ENCODE measurements around the gene SAA4.
"Not testable (repeated sequence)": the region's sequence is repeated elsewhere in the genome, so short reads cannot be mapped to it uniquely, and the experiment has no call there.

The SAA4 gene

DNA sequence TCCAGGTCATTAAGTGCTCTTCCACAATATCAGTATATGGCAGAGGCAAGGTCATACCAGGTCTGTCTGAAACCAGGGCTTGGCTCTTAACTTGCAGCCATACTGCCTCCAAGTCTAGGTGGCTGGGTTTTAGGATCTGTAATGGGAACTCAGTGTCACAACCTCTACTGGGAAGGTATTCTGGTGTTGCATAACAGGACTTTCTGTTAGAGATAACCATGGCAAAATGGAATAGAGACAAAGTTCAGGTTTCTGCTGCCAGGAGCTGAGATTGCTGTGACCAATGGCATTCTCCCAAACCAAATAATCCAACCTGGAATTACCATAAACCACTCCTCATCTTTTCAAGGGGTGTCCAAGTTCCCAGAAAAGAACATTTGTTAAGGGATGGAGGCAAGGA, 22.7 kb upstream of the SAA4 start:
- Mint-ChIP-seq H3K27ac (no peak overlapping the region), H3K4me1 (no peaks in the 10 kb centered on the region), H3K36me3 (no peaks in the 10 kb centered on the region), H3K9me3 (no peaks in the 10 kb centered on the region), H3K27me3 (peaks cover 1% of the 10 kb centered on the region), H3K4me3 (no peak overlapping the region)

DNA sequence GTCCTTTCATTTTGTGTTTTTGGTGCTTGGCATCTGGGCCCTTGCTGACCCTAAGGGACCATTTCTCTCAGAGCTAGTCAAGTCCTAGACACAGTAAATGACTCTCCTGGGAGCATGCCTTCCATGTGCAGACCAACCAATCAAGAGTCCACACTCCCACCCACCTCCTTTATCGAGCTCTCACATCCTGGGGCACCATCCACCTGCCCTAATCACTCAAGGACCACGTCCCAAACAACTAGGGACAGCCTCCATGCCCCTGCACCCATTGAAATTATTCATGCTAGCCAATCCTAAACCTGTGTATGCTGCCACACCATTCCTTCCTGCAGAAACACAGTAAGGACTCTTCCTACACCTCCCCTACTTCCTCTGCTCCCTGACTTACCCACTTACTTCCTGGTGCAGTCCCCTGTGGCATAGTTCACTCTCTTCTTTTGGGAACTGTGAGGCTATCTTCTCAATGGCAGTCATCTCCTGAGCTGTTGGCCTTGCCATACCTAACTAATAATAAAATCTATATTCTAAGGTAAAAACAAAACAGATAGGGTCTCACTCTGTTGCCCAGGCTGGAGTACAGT, 18.3 kb upstream of the SAA4 start:
- no peaks in the 10 kb centered on the region for H3K4me1 Mint-ChIP-seq
- H3K27ac Mint-ChIP-seq: no peak overlapping the region
- peaks cover 1% of the 10 kb centered on the region for H3K27me3 Mint-ChIP-seq
- no peaks in the 10 kb centered on the region for H3K9me3 Mint-ChIP-seq
- H3K36me3 Mint-ChIP-seq: no peaks in the 10 kb centered on the region
- H3K4me3 Mint-ChIP-seq: no peak overlapping the region

DNA sequence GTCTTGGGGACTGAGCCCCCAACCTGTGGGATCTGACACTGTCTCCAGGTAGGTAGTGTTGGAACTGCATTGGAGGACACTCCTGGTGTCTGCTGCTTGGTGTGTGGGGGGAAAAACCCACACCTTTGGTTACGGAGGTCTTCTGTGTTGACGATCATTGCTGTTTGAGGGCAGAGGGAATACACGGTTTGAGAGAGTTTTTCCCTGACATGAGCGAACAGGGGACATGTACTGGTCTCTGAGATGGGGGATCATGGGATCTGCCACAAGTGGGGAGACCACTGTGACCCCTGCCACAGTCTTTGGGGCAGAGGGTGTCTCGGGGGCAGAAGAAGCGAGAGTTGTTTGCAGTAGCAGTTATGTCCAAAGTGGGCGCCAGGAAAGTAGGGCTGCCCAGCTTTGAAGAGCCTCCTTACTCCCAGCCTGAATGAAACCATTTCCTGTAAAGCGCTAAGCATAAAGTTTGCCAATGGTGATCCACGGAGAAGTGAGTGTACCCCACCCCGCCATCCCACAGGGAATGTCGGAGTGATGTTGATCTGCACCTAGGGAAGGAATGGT, 17.3 kb upstream of the SAA4 start:
- Mint-ChIP-seq H3K4me1 (no peaks in the 10 kb centered on the region), H3K27ac (no peak overlapping the region), H3K4me3 (no peak overlapping the region), H3K9me3 (no peaks in the 10 kb centered on the region), H3K27me3 (peaks cover 1% of the 10 kb centered on the region), H3K36me3 (no peaks in the 10 kb centered on the region)

DNA sequence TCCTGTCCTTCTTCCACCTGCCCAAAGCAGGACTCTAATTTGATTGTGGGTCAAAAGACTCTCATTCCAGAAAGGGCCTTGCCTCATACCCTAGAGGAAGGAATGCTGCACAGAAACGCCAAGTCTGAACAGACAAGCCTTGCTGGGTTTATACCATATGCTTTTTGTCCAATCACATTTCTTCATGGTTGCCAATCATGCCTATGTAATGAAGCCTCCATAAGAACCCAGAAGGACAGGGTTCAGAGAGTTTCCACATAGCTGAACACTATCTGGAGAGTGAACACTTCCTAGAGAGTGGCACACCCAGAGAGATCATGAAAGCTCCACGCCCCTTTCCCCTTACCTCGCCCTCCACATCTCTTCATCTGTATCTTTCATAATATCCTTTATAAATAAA, 16.6 kb upstream of the SAA4 start:
- Mint-ChIP-seq H3K4me1 (no peaks in the 10 kb centered on the region), H3K9me3 (no peaks in the 10 kb centered on the region), H3K27me3 (peaks cover 1% of the 10 kb centered on the region), H3K27ac (no peak overlapping the region), H3K4me3 (no peak overlapping the region), H3K36me3 (no peaks in the 10 kb centered on the region)

DNA sequence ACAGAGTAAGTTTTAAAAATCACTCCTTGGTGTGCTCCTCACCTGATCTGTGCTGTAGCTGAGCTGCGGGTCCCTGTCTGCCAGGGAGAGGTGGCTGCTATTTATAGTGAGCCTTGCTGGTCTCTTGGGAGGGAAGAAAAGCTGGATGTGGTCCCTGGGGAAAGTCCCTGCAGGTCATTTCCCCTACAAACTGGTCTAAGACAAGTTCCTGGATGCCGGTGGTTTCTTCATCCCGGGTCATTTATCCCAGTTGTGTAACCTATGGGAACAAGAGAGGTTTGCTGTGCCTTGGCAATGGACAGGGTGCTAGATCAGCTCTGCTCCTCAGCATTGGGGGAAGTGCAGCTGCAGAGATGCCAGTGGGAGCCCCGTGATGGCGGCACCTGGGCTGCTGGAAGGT, 12.0 kb upstream of the SAA4 start, which contains the start of gene SAA2:
Gene SAA2 (minus strand): TSS at position 108 of the 400 bp plus-strand sequence. CDS start 657 bp downstream, outside the sequence.
- H3K4me3 Mint-ChIP-seq: no peak within 1 kb of the TSS
- H3K27me3 Mint-ChIP-seq: no peaks in the 10 kb centered on the region
- H3K9me3 Mint-ChIP-seq: peaks cover 4% of the 10 kb centered on the region
- no peak within 1 kb of the TSS for H3K27ac Mint-ChIP-seq
- peaks cover 8% of the 10 kb centered on the region for H3K4me1 Mint-ChIP-seq
- no peaks in the 10 kb centered on the region for H3K36me3 Mint-ChIP-seq

DNA sequence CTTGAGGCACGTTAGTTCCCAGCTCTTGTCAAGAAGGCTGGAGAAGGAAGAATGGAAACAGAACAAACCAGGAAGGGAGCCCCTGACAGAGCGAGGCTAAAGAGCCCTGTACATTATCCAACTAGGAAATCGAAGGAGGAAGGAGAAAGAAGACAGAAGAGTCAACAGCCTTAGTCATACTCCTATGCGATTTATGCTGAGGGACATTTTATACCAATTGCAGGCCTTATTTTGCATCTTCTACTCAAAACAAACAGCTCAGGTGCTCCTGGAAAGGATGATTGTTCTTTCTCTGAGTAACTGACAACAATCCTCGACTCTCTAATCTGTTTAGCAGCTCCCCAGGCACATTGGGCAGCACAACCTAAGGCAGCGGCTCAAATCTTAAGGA, 10.6 kb upstream of the SAA4 start:
- not testable (repeated sequence) for H3K4me3 Mint-ChIP-seq, H3K9me3 Mint-ChIP-seq, H3K36me3 Mint-ChIP-seq, H3K27me3 Mint-ChIP-seq, H3K4me1 Mint-ChIP-seq, H3K27ac Mint-ChIP-seq

DNA sequence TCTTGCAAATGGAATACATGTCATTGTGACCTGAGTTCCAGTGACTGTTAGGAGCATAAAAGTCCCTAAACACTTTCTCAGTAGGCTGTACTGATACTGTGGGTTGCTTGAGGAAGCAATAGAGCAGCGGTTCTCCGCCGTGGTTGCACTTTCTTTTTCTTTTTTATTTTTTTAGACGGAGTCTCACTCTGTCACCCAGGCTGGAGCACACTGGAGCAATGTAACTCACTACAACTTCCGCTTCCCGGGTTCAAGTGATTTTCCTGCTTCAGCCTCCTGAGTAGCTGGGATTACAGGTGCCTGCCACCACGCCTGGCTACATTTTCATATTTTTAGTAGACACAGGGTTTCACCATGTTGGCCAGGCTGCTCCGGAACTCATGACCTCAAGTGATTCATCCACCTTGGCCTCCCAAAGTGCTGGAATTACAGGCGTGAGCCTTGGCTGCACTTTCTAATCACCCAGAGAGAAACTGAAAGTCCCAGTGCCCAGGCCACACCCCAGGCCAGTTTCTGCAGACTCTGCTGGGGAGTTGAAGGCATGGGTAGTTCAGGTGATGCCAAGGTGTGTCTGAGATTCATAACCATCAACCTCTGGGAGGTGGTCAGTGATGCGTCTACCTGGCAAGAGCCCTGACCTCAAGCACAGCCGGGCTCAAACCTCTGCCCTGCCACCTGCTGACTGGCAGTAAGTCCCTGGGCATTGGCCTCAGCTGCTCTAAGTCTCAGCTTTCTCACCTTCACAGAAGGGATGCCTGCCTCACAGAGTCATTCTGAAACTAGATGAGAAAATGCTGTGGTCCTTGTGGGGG, 10.0 kb upstream of the SAA4 start:
- H3K4me1 Mint-ChIP-seq, H3K36me3 Mint-ChIP-seq, H3K27me3 Mint-ChIP-seq, H3K9me3 Mint-ChIP-seq, H3K27ac Mint-ChIP-seq: not testable (repeated sequence)
- peak overlapping the region; percentile 59 for H3K4me3 Mint-ChIP-seq

DNA sequence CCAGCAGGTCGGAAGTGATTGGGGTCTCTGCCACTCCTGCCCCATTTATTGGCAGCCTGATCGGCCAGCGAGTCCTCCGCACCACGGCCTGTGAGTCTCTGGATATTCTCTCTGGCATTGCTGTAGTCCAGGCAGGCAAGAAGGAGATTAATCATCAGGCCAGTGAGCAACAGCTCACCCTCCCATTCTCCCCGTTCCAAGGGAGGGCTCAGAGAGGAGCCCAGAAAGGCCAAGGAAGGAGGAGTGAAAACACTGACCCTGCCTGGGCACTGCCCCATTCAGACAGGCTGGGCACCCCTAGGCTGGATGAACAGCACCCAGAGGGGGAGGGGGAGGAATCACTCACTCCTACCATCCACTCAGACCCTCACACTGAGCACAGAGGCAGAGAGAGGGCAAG, 8.8 kb upstream of the SAA4 start:
- Mint-ChIP-seq H3K36me3 (no peaks in the 10 kb centered on the region), H3K27me3 (peaks cover 2% of the 10 kb centered on the region), H3K9me3 (peaks cover 8% of the 10 kb centered on the region), H3K4me1 (peaks cover 8% of the 10 kb centered on the region), H3K4me3 (no peak overlapping the region), H3K27ac (no peak overlapping the region)

DNA sequence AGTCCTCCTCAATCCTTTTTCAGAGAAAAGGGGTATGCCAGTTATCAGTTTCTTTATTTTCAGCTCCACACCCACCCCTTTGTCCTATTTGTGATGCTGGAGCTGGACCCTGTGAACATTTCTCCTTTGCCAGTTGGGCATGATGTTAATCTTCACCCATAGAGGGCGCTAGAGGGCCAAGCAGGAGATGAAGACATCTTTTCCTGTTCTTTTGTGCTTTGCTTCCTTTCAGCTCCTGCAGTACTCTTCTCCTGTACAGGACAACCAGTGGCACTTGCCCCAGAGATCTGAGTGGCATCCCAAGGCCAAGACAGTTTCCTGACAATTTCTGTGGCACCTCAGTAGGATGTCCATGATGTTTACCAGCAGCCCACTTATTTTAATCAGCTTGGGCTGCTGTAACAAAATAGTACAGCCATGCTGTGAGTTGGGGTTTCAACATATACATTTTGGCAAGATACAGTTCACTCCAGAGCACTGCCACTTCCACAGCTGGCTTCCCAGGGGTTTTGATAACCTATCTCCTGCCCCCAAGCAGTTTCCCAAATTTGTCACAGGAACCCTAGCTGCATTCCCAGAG, 7.3 kb upstream of the SAA4 start:
- H3K36me3 Mint-ChIP-seq: peaks cover 2% of the 10 kb centered on the region
- peaks cover 8% of the 10 kb centered on the region for H3K9me3 Mint-ChIP-seq
- H3K4me1 Mint-ChIP-seq: peaks cover 8% of the 10 kb centered on the region
- H3K27me3 Mint-ChIP-seq: peaks cover 9% of the 10 kb centered on the region
- H3K4me3 Mint-ChIP-seq: no peak overlapping the region
- H3K27ac Mint-ChIP-seq: no peak overlapping the region

DNA sequence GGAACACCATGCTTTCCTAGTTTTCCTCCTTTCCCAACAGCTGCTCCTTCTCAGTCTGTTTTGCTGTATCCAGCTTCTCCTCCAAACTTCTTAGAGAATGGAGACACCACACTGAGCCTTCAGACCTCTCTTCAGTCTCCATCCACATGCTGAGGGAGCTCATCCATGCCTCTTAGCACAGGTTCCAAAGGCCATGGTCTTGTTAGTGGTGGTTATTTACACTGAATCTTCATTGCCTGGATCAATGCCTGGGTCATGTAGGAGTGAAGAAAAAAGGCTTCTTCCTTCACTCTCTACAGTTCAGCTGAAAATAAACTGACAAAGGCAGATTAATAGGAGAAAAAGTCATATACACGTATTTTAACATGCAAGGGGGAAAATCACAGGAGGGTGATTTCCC, 3.1 kb upstream of the SAA4 start:
- H3K27ac Mint-ChIP-seq: no peak overlapping the region
- H3K36me3 Mint-ChIP-seq: peaks cover 4% of the 10 kb centered on the region
- H3K4me1 Mint-ChIP-seq: peaks cover 3% of the 10 kb centered on the region
- H3K9me3 Mint-ChIP-seq: peaks cover 8% of the 10 kb centered on the region
- peaks cover 16% of the 10 kb centered on the region for H3K27me3 Mint-ChIP-seq
- no peak overlapping the region for H3K4me3 Mint-ChIP-seq

DNA sequence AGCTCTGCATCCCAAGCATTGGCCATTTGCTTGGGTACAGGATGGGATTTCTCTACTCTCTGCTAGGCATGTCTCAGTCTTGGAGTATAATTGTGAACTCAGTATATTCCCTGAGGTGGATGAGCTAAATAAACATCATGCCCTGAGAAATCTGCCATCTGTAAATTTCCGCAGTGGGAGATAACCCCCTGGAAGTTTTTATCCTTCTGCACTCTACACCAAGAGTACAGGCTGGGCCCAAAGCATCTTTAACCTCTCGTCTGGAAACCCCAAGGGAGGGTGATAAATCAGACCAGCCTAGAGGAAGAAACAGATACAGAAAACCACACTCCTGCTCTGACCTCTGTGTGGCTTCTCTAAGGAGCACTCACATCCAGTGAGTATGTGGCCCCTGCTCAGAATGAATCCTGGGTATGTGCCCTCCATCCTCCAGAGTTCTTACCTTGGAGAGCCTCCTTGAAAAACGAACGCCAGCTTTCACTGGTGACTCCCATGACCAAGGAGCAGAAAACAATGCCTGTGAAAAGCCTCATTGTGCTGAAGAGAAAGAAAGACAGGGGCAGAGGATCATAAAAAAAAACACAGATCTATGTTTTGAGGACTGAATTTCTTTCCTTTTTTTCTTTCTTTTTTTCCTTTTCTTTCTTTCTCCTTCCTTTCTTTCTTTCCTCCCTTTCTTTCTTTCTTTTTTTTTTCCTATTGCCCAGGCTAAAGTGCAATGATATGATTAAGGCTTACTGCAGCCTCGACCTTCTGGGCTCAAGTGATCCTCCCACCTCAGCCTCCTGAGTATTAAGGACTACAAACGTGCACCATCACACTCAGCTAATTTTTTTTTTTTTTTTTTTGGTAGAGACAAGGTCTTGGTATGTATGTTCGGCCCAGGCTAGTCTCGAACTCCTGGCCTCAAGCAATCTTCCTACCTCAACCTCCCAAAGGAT, 938 bp downstream of the SAA4 start:
- peaks cover 19% of the 10 kb centered on the region for H3K27me3 Mint-ChIP-seq
- H3K4me3 Mint-ChIP-seq: no peak overlapping the region
- no peaks in the 10 kb centered on the region for H3K4me1 Mint-ChIP-seq
- H3K36me3 Mint-ChIP-seq: peaks cover 4% of the 10 kb centered on the region
- H3K27ac Mint-ChIP-seq: no peak overlapping the region
- H3K9me3 Mint-ChIP-seq: no peaks in the 10 kb centered on the region

DNA sequence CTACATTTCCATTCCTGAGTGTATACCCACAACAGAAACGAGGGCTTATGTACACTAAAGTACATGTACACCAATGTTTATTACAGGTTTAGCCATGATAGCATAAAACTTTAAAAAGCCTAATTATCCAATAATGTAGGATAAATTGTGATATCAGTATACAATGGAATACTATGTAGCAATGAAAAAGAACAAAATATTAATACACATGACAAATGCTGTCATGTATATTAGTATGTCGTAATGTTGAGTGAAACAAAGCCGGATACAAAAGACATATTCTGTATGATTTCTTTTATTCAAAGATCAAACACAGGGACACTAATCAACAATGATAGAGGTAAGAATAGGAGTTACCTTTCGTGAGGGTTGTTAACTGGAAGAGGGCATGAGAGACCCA, 2.7 kb downstream of the SAA4 start:
- H3K27me3 Mint-ChIP-seq: peaks cover 11% of the 10 kb centered on the region
- H3K9me3 Mint-ChIP-seq: no peaks in the 10 kb centered on the region
- peaks cover 2% of the 10 kb centered on the region for H3K36me3 Mint-ChIP-seq
- H3K4me3 Mint-ChIP-seq: no peak overlapping the region
- no peaks in the 10 kb centered on the region for H3K4me1 Mint-ChIP-seq
- H3K27ac Mint-ChIP-seq: no peak overlapping the region

DNA sequence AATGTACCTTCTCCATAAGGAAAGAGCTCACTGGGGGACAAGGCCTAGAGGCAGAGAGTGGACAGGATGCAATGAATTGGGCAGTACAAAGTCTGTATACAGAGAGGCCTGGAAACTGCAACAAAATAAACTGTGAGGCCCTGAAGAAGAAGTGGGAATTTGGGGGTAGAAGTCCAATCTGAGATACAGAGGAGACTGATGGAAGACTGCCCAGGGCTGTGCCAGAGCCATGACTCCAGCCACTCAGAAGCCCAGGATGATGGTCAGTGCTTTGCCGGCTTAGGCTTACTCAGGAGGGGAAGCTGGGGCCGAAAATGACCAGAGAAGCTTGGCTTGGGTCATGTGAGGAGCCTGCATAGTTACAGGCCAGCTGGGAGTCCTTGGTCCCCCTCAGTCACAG, 5.7 kb downstream of the SAA4 start:
- H3K4me3 Mint-ChIP-seq: no peak overlapping the region
- H3K9me3 Mint-ChIP-seq: no peaks in the 10 kb centered on the region
- H3K36me3 Mint-ChIP-seq: no peaks in the 10 kb centered on the region
- peaks cover 6% of the 10 kb centered on the region for H3K27me3 Mint-ChIP-seq
- H3K4me1 Mint-ChIP-seq: no peaks in the 10 kb centered on the region
- no peak overlapping the region for H3K27ac Mint-ChIP-seq

DNA sequence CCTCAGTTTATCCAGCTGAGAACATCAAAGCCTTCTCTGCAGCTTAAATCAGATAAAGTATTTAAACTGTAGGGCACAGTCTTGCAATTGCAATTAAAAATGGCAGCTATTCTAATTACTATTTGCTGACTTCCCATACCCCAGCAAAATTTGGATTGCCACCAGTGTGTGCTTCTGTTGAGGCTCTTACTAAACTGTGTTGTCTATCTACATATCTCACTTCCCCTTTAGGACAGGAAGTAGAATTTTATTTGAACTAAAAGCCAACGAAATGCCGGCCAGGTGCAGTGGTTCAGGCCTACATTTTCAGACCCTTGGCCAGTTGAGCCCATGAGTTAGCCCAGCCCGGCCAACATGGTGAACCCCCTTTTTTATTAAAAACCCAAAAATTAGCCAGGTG, 7.1 kb downstream of the SAA4 start:
- H3K27ac Mint-ChIP-seq: no peak overlapping the region
- H3K4me3 Mint-ChIP-seq: no peak overlapping the region
- H3K4me1 Mint-ChIP-seq: no peaks in the 10 kb centered on the region
- H3K27me3 Mint-ChIP-seq: peaks cover 8% of the 10 kb centered on the region
- no peaks in the 10 kb centered on the region for H3K36me3 Mint-ChIP-seq
- H3K9me3 Mint-ChIP-seq: no peaks in the 10 kb centered on the region

DNA sequence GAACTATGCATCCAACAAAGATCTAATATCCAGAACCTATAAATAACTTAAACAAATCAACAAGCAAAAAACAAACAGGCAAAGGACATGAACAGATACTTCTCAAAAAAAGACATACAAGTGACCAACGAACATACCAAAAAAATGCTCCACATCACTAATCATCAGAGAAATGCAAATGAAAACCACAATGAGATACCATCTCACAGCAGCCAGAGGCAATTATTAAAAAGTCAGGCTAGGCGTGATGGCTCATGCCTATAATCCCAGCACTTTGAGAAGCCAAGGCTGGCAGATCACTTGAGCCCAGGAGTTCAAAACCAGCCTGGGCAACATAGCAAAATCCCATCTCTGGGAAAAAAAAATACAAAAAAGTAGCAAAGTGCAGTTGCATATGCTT, 10.7 kb downstream of the SAA4 start:
- Mint-ChIP-seq H3K9me3 (no peaks in the 10 kb centered on the region), H3K4me3 (no peak overlapping the region), H3K36me3 (no peaks in the 10 kb centered on the region), H3K4me1 (no peaks in the 10 kb centered on the region), H3K27ac (no peak overlapping the region), H3K27me3 (peaks cover 4% of the 10 kb centered on the region)
